ENCODE results near the gene MCC.

DNA sequence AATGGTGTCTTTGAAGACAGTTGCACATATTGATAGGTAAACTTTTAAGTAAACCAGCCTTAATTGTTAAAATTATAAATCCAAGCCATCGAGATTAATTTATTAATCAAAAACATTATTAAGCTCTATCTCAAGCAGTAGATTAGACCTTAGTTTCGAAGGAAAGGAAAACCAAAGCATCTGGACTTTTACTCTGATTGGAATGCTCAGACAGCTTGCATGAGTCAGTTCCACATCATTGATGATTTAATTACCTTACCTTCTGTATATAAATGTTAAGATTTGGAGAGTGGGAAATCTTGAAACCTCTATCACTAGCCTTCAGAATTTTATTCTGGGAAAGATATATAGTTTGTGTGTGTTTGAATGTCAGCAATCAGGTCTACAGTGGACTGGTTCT, 487.8 kb downstream of the MCC start:
- TF ChIP-seq, protein P1, sequence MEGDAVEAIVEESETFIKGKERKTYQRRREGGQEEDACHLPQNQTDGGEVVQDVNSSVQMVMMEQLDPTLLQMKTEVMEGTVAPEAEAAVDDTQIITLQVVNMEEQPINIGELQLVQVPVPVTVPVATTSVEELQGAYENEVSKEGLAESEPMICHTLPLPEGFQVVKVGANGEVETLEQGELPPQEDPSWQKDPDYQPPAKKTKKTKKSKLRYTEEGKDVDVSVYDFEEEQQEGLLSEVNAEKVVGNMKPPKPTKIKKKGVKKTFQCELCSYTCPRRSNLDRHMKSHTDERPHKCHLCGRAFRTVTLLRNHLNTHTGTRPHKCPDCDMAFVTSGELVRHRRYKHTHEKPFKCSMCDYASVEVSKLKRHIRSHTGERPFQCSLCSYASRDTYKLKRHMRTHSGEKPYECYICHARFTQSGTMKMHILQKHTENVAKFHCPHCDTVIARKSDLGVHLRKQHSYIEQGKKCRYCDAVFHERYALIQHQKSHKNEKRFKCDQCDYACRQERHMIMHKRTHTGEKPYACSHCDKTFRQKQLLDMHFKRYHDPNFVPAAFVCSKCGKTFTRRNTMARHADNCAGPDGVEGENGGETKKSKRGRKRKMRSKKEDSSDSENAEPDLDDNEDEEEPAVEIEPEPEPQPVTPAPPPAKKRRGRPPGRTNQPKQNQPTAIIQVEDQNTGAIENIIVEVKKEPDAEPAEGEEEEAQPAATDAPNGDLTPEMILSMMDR (IDR thresholded peaks at IDR 0.05), result no peak
- no peak for TF ChIP-seq POLR2A (IDR thresholded peaks at IDR 0.05)
